Measurements from ENCODE around the gene PTPRR.
"Not testable (repeated sequence)": the region's sequence is repeated elsewhere in the genome, so short reads cannot be mapped to it uniquely, and the experiment has no call there.

The PTPRR gene

DNA sequence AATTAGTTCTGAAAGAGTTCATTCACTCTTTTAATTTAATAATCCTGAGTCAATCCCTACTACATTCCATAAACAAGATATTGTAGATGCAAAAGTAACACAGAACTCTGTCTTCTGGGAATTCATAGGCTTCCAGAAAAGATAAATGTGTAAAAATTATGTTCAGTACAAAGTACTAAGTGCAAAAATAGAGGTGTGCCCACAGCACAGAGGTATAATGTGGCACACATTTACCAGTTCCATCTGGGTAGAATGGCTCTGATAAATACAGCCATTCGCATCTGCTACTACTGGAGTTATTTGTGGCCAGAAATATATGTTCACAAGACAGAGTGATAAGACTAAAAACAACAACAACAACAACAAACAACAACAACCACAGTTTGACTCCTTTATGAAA is 171.7 kb downstream of the PTPRR start:
- Mint-ChIP-seq H3K4me3 (no peak overlapping the region), H3K27ac (no peak overlapping the region), H3K4me1 (no peaks in the 10 kb centered on the region), H3K9me3 (no peaks in the 10 kb centered on the region), H3K36me3 (no peaks in the 10 kb centered on the region), H3K27me3 (peaks cover 8% of the 10 kb centered on the region)
- DNase-seq (ENCODE audit: low spot score in 2 of 2) (no peak), ATAC-seq (ENCODE audit: low read depth) (no peak)

DNA sequence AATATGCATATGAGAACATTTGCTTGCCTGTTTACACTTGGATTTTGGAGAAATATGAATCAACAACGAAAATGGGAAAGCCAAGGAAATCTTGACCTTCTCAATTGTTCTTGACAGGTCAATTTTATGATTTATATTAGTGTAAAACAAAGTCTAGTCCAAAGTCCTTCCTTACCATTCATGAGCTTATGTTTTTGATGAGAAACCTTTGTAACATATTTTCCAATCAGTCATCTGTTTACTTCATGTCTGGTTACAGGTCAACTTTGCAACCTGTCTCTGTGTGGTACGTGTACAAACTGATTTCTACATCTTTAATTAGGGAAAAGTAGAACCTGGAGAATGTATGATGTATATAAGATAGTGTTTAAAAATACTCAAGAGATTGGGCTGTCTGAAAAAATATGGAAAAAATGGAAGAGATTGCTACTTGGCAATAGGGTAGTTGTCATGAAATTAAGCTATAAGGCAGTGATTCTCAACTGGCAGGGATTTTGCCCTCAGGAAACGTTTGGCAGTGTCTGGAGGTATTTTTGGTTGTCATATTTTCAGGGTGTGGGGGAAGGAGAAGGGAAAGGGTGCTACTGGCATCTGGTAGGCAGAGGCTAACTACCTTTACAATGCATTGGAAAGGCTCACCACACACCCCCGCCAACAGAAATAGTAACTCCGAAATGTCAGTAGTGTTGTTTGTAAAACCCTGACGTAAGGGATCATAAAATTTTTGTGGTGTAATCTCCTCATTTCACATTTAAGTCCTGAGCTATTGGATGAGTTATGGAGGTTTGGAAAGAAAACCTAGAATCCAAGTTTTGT is 172.9 kb downstream of the PTPRR start:
- Mint-ChIP-seq H3K36me3 (no peaks in the 10 kb centered on the region), H3K9me3 (no peaks in the 10 kb centered on the region), H3K4me3 (no peak overlapping the region), H3K4me1 (no peaks in the 10 kb centered on the region), H3K27me3 (peaks cover 10% of the 10 kb centered on the region), H3K27ac (no peak overlapping the region)
- DNase-seq (ENCODE audit: low spot score in 2 of 2) (no peak), ATAC-seq (ENCODE audit: low read depth) (no peak)

DNA sequence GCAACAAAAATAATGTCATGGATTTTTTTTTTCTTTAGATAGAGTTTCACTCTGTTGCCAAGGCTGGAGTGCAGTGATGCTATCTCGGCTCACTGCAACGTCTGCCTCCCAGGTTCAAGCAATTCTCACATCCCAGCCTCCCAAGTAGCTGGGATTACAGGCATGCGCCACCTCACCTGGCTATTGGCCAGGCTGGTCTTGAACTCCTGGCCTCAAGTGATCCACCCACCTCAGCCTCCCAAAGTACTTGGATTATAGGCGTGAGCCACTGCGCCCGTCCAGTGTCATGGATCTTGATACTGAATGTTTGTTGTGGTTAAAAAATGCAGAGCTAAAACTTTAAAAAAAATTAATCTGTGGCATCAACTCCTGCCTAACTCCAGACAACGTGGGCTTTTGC is 175.5 kb downstream of the PTPRR start:
- H3K27me3 Mint-ChIP-seq, result peaks cover 6% of the 10 kb centered on the region

GRCh38 chr12:70744178-70744577 is 176.4 kb downstream of the PTPRR start:
- Mint-ChIP-seq H3K4me1 (no peaks in the 10 kb centered on the region), H3K4me3 (no peak overlapping the region), H3K36me3 (no peaks in the 10 kb centered on the region)

More for the DNA sequence above, 175.5 kb downstream of the PTPRR start:
- DNase-seq (ENCODE audit: low spot score in 2 of 2) (no peak), ATAC-seq (ENCODE audit: low read depth) (no peak)
- no peaks in the 10 kb centered on the region for H3K9me3 Mint-ChIP-seq
- H3K4me1 Mint-ChIP-seq, result no peaks in the 10 kb centered on the region
- no peaks in the 10 kb centered on the region for H3K36me3 Mint-ChIP-seq
- no peak overlapping the region for H3K4me3 Mint-ChIP-seq
- no peak overlapping the region for H3K27ac Mint-ChIP-seq

DNA sequence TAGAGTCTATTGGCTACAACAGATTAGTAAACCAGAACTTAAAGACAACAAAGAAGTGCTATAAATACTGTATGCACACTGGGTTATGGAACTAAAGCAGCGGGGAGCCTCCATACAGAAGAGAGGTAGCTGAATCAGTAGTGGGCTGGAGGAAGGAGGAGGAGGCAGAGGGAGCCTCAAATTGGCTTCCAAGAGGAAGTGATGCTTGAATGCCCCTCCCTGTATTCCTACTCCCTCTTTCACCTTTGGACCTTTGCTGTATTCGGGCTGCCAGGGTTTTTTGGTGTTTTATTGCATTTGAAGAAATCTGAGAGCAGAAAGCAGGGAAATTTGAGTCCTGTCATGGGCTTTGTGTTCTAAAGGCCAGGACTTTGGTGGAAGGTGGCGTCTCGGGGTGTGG is 179.3 kb downstream of the PTPRR start:
- Mint-ChIP-seq H3K4me1 (no peaks in the 10 kb centered on the region), H3K36me3 (no peaks in the 10 kb centered on the region), H3K4me3 (no peak overlapping the region), H3K27ac (no peak overlapping the region), H3K27me3 (peaks cover 9% of the 10 kb centered on the region), H3K9me3 (no peaks in the 10 kb centered on the region)
- ATAC-seq (ENCODE audit: low read depth) (no peak), DNase-seq (ENCODE audit: low spot score in 2 of 2) (no peak)

More at GRCh38 chr12:70744178-70744577, 176.4 kb downstream of the PTPRR start:
- Mint-ChIP-seq H3K9me3 (no peaks in the 10 kb centered on the region), H3K27me3 (peaks cover 11% of the 10 kb centered on the region), H3K27ac (no peak overlapping the region)
- ATAC-seq (ENCODE audit: low read depth) (no peak), DNase-seq (ENCODE audit: low spot score in 2 of 2) (no peak)

GRCh38 chr12:70739756-70740155 is 180.8 kb downstream of the PTPRR start:
- no peaks in the 10 kb centered on the region for H3K36me3 Mint-ChIP-seq
- no peak overlapping the region for H3K27ac Mint-ChIP-seq
- no peak for ATAC-seq (ENCODE audit: low read depth)
- no peaks in the 10 kb centered on the region for H3K4me1 Mint-ChIP-seq
- no peak overlapping the region for H3K4me3 Mint-ChIP-seq
- H3K27me3 Mint-ChIP-seq, result peaks cover 14% of the 10 kb centered on the region
- peaks cover 3% of the 10 kb centered on the region for H3K9me3 Mint-ChIP-seq
- no peak for DNase-seq (ENCODE audit: low spot score in 2 of 2)

- ATAC-seq (ENCODE audit: low read depth) (no peak), DNase-seq (ENCODE audit: low spot score in 2 of 2) (no peak)
- Mint-ChIP-seq H3K36me3 (no peaks in the 10 kb centered on the region), H3K27me3 (peaks cover 9% of the 10 kb centered on the region), H3K4me1 (no peaks in the 10 kb centered on the region), H3K4me3 (no peak overlapping the region), H3K9me3 (peaks cover 3% of the 10 kb centered on the region), H3K27ac (no peak overlapping the region)
These were observed 184.0 kb downstream of the PTPRR start for GRCh38 chr12:70736351-70737133.

DNA sequence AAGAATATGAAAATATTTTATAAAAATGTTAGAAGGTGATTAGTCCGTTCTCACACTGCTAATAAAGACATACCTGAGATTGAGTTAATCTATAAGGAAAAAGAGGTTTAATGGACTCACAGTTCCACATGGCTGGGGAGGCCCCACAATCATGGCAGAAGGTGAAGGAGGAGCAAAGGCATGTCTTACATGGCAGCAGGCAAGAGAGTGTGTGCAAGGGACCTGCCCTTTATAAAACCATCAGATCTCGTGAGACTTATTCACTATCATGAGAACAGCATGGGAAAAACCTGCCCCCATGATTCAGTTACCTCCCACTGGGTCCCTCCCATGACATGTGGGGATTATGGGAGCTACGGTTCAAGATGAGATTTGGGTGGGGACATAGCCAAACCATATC is 185.3 kb downstream of the PTPRR start:
- ATAC-seq (ENCODE audit: low read depth); H3K4me1 Mint-ChIP-seq; H3K9me3 Mint-ChIP-seq: not testable (repeated sequence)

DNA sequence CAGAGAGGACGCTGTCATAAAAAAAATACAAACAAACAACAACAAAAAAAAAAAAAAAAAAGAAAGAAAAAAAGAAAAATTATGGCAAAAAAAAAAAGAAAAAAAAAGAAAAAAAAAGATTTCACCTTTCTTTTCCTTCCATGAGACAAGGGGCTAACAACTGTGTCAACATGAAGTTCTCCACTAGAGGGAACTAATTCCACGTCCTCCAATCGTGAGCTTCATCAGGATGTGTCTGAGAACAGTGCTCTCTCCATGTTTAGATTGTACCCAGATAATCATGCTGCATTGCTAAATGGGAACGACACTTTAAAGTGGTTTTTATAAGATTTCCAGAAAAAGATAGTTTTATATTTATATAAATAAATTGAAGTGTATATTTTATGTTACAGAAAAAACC is 187.2 kb downstream of the PTPRR start:
- no peak overlapping the region for H3K4me3 Mint-ChIP-seq
- H3K4me1 Mint-ChIP-seq, result no peaks in the 10 kb centered on the region
- ATAC-seq (ENCODE audit: low read depth) (peak; percentile 57), DNase-seq (ENCODE audit: low spot score in 2 of 2) (no peak)
- H3K9me3 Mint-ChIP-seq, result peaks cover 7% of the 10 kb centered on the region
- peaks cover 5% of the 10 kb centered on the region for H3K27me3 Mint-ChIP-seq
- H3K36me3 Mint-ChIP-seq, result no peaks in the 10 kb centered on the region
- no peak overlapping the region for H3K27ac Mint-ChIP-seq

More for the DNA sequence above, 185.3 kb downstream of the PTPRR start:
- not testable (repeated sequence) for H3K36me3 Mint-ChIP-seq; H3K27me3 Mint-ChIP-seq; DNase-seq (ENCODE audit: low spot score in 2 of 2); H3K4me3 Mint-ChIP-seq; H3K27ac Mint-ChIP-seq

DNA sequence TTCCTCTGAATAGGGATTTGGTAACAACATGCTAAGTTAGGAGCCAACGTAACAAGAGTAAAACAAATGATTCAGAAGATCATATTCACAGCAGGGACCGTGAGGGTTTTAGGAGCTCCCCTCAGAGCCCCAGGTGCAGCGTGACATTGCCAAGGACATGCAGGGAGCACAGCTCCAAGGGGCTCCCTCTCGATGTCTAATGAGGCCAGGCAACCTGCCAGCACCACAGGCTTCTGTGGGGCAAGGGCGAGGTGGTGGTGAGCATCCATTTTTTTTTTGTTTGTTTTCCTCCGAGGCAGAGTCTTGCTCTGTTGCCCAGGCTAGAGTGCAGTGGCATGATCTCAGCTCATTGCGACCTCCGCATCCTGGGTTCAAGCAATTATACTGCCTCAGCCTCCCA is 188.3 kb downstream of the PTPRR start:
- peaks cover 7% of the 10 kb centered on the region for H3K9me3 Mint-ChIP-seq
- peaks cover 5% of the 10 kb centered on the region for H3K27me3 Mint-ChIP-seq
- H3K4me3 Mint-ChIP-seq, result no peak overlapping the region
- no peak for DNase-seq (ENCODE audit: low spot score in 2 of 2)
- no peak for ATAC-seq (ENCODE audit: low read depth)
- no peaks in the 10 kb centered on the region for H3K4me1 Mint-ChIP-seq
- no peaks in the 10 kb centered on the region for H3K36me3 Mint-ChIP-seq
- H3K27ac Mint-ChIP-seq, result no peak overlapping the region

- H3K4me1 Mint-ChIP-seq, result no peaks in the 10 kb centered on the region
- H3K27me3 Mint-ChIP-seq, result peaks cover 3% of the 10 kb centered on the region
- no peak for ATAC-seq (ENCODE audit: low read depth)
- peaks cover 7% of the 10 kb centered on the region for H3K9me3 Mint-ChIP-seq
- DNase-seq (ENCODE audit: low spot score in 2 of 2), result no peak
- no peak overlapping the region for H3K4me3 Mint-ChIP-seq
- no peaks in the 10 kb centered on the region for H3K36me3 Mint-ChIP-seq
- H3K27ac Mint-ChIP-seq, result no peak overlapping the region
These were observed 189.8 kb downstream of the PTPRR start for GRCh38 chr12:70730675-70731180.

DNA sequence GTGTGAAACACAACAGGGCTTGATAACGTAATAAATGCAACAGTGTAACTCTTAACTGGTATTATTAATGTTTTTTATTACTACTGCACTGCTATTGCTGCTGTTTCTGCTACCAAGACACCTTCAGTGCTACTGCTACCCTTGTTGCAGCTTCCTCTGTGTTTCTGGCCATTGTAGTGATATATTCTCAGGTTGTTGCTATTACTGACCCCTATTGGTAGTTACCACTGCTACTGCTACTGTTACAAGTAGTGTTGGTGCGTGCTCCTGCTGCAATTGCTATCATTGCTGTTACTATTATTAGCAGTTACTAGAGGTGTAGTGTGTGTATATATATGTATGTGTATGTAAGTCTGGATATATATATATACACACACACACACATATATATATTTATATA is 196.1 kb downstream of the PTPRR start:
- no peaks in the 10 kb centered on the region for H3K36me3 Mint-ChIP-seq
- H3K4me1 Mint-ChIP-seq, result peaks cover 2% of the 10 kb centered on the region
- no peak for ATAC-seq (ENCODE audit: low read depth)
- H3K27ac Mint-ChIP-seq, result no peak overlapping the region
- DNase-seq (ENCODE audit: low spot score in 2 of 2), result no peak
- H3K27me3 Mint-ChIP-seq, result peaks cover 2% of the 10 kb centered on the region
- no peak overlapping the region for H3K4me3 Mint-ChIP-seq
- no peaks in the 10 kb centered on the region for H3K9me3 Mint-ChIP-seq

DNA sequence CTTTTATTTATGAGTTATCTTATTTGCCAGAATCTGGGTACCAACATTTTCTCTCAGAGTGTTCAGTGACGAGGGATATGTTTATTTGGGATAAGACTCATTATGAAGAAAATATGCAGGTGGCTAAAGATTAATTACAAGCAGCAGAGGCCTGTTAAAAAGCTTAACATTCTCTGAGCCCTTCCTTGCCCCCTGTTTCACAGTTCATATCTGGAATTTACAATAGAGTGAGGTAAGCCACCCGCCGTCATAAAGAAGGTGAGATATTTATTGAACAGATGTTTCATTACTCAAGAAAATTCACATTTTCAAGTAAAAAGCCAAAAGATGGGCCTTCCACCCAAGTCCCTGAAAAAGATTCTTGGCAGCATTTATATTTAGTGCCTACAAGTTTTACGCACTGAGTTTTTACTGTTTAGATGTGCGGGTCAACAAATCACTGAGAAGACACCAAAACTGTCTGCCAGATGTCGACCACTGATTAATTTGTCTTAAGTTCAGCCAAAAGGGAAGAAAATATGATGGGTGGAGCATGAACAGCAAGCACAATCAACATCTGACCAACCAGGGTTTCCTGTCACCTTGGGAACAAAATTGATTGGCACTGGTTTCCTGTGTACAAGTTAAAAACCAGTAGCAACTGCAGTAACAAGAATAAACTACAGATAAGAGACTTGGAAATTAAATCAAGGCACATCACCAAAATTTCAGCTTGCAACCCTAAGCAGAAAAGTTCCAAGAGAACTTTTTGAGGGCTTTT is 197.8 kb downstream of the PTPRR start:
- no peak overlapping the region for H3K27ac Mint-ChIP-seq
- H3K4me1 Mint-ChIP-seq, result peaks cover 2% of the 10 kb centered on the region
- ATAC-seq (ENCODE audit: low read depth) (no peak), DNase-seq (ENCODE audit: low spot score in 2 of 2) (no peak)
- no peaks in the 10 kb centered on the region for H3K36me3 Mint-ChIP-seq
- no peak overlapping the region for H3K4me3 Mint-ChIP-seq
- H3K9me3 Mint-ChIP-seq, result no peaks in the 10 kb centered on the region
- peaks cover 3% of the 10 kb centered on the region for H3K27me3 Mint-ChIP-seq

Data from memory B cell (primary cell).